PC-3 (cell line): Measurements from ENCODE around the gene MAD1L1. TPM values are rescaled to one million over a fixed set of nuclear protein-coding genes. Genes with fewer than 3 reads are reported as not detected.

Experiments used
- ATAC-seq: fragments of 200-7000 bp; cut with Tn5 transposase; 2 replicates; pipeline ENCODE4 v1.9.1; 2020; ENCODE audit warnings: mild to moderate bottlenecking, moderate library complexity
- BruUV-seq: library from RNA; stranded (reverse); fragments of 400-500 nt; replicated peaks from 2 replicates; lab custom pipeline; 2021; lab: Mats Ljungman, UMichigan
- CTCF ChIA-PET: fragments of 300-600 bp; sonication (Branson Sonifier 250); formaldehyde crosslinking; loops from one replicate; lab custom pipeline; 2022; ENCODE audit warnings: antibody characterized with exemption; lab: Charles Lee
- POLR2A ChIA-PET: fragments of 300-600 bp; sonication (Branson Sonifier 250); formaldehyde crosslinking; loops from one replicate; lab custom pipeline; 2022; ENCODE audit warnings: antibody characterized with exemption; ENCODE audit not compliant: unreplicated experiment; lab: Charles Lee
- DNase-seq: peaks from one replicate; pipeline ENCODE4 v3.0.0-alpha.2; 2015
- H2AFZ ChIP-seq: fragments of 300-600 bp; sonication (generic); 2 replicates; pipeline ENCODE4 v1.6.0; 2016; ENCODE audit warnings: antibody characterized with exemption, low read length
- H3F3A ChIP-seq: fragments of 300-600 bp; sonication (generic); one replicate; pipeline ENCODE4 v1.6.0; 2017; ENCODE audit warnings: antibody characterized with exemption, low read length, control low read depth, mild to moderate bottlenecking; ENCODE audit not compliant: unreplicated experiment
- H3K27ac ChIP-seq: fragments of 300-600 bp; sonication (generic); 2 replicates; pipeline ENCODE4 v1.5.1; 2016; ENCODE audit warnings: mild to moderate bottlenecking, low read length
- H3K27me3 ChIP-seq: fragments of 300-600 bp; sonication (generic); 2 replicates; pipeline ENCODE4 v1.6.1; 2016; ENCODE audit warnings: low read length, mixed read lengths
- H3K36me3 ChIP-seq: fragments of 300-600 bp; sonication (generic); 2 replicates; pipeline ENCODE4 v1.6.1; 2016; ENCODE audit warnings: low read depth, mixed run types, low read length, mixed read lengths
- H3K4me1 ChIP-seq: fragments of 300-600 bp; sonication (generic); 2 replicates; pipeline ENCODE4 v1.5.1; 2016; ENCODE audit warnings: low read length; ENCODE audit not compliant: insufficient read depth
- H3K4me2 ChIP-seq: fragments of 300-600 bp; sonication (generic); 2 replicates; pipeline ENCODE4 v1.6.0; 2016; ENCODE audit warnings: low read length
- H3K4me3 ChIP-seq: fragments of 300-600 bp; sonication (generic); 2 replicates; pipeline ENCODE4 v1.5.1; 2016; ENCODE audit warnings: mild to moderate bottlenecking, low read length, mixed read lengths
- H3K79me2 ChIP-seq: fragments of 300-600 bp; sonication (generic); 2 replicates; pipeline ENCODE4 v1.6.1; 2017; ENCODE audit warnings: low read length, mixed read lengths
- H3K9ac ChIP-seq: fragments of 300-600 bp; sonication (generic); 2 replicates; pipeline ENCODE4 v1.6.0; 2016; ENCODE audit warnings: mild to moderate bottlenecking, low read length
- H3K9me2 ChIP-seq: fragments of 300-600 bp; sonication (generic); replicated peaks from 2 replicates; pipeline ENCODE4 v1.6.1; 2016; ENCODE audit warnings: mixed run types, low read length, mixed read lengths
- H3K9me3 ChIP-seq: fragments of 300-600 bp; sonication (generic); 2 replicates; pipeline ENCODE4 v1.6.1; 2016; ENCODE audit warnings: low read length, mixed read lengths
- H4K20me1 ChIP-seq: fragments of 300-600 bp; sonication (generic); 2 replicates; pipeline ENCODE4 v1.6.1; 2016; ENCODE audit warnings: low read length, mixed read lengths
- CTCF ChIP-seq: fragments of 300-600 bp; sonication (generic); conservative IDR thresholded peaks from 2 replicates; pipeline ENCODE4 v1.5.1; 2017; ENCODE audit warnings: antibody characterized with exemption, low read depth, mild to moderate bottlenecking, low read length
- EZH2 ChIP-seq: fragments of 300-600 bp; sonication (generic); IDR thresholded peaks from one replicate; pipeline ENCODE4 v1.6.1; 2017; ENCODE audit warnings: antibody characterized with exemption, mild to moderate bottlenecking, low read length; ENCODE audit not compliant: unreplicated experiment
- EZH2phosphoT487 ChIP-seq: fragments of 300-600 bp; sonication (generic); IDR thresholded peaks from 2 replicates; pipeline ENCODE4 v1.6.1; 2018; ENCODE audit warnings: mild to moderate bottlenecking, antibody characterized with exemption, low read length, borderline replicate concordance
- intact Hi-C: fragments of 100-400 bp; cut with micrococcal nuclease; formaldehyde crosslinking; loops from 2 replicates; pipeline ENCODE4 v1.9.0; 2023
- total RNA-seq: library from RNA; depleted of rRNA; stranded (reverse); fragments of >200 nt; gene quantifications from 2 replicates; pipeline ENCODE4 v1.2.3, GENCODE V29; 2014

MAD1L1 gene
- total RNA-seq, 1 experiment from 2014 or later = 88.4 TPM

GRCh38 chr7:2082139-2082998, 150.4 kb downstream of the MAD1L1 start:
- ATAC-seq = no peak

GRCh38 chr7:2081526-2082135, 151.1 kb downstream of the MAD1L1 start:
- no peak for ATAC-seq
- no peak for TF ChIP-seq CTCF
- no TSS peak for BruUV-seq
- no peaks in the 10 kb centered on the region for H3K4me1 ChIP-seq
- no peak overlapping the region for H3K4me2 ChIP-seq
- no peak overlapping the region for H3K9ac ChIP-seq
- no peaks in the 10 kb centered on the region for H3K9me3 ChIP-seq
- no peaks in the 10 kb centered on the region for H3F3A ChIP-seq
- H3K79me2 ChIP-seq = no peaks in the 10 kb centered on the region
- H4K20me1 ChIP-seq = no peaks in the 10 kb centered on the region
- H3K4me3 ChIP-seq = no peak overlapping the region
- ChIA-PET CTCF (no interaction called here), POLR2A (no interaction called here)
- no peak for DNase-seq
- H3K27ac ChIP-seq = no peak overlapping the region
- H3K36me3 ChIP-seq = no peaks in the 10 kb centered on the region
- no peaks in the 10 kb centered on the region for H3K9me2 ChIP-seq
- no peak overlapping the region for H2AFZ ChIP-seq
- H3K27me3 ChIP-seq = no peaks in the 10 kb centered on the region
- intact Hi-C loops = no loop called here

More at GRCh38 chr7:2082139-2082998, 150.4 kb downstream of the MAD1L1 start:
- POLR2A ChIA-PET = no interaction called here
- Histone ChIP-seq H3K9ac (no peak overlapping the region), H3K27me3 (no peaks in the 10 kb centered on the region), H2AFZ (no peak overlapping the region), H4K20me1 (no peaks in the 10 kb centered on the region), H3K36me3 (no peaks in the 10 kb centered on the region), H3K4me3 (no peak overlapping the region), H3K9me2 (no peaks in the 10 kb centered on the region), H3K27ac (no peak overlapping the region), H3K4me2 (no peak overlapping the region), H3K4me1 (no peaks in the 10 kb centered on the region), H3K79me2 (no peaks in the 10 kb centered on the region), H3F3A (no peaks in the 10 kb centered on the region), H3K9me3 (no peaks in the 10 kb centered on the region)
- CTCF ChIA-PET = no interaction called here
- intact Hi-C loops = no loop called here
- TF ChIP-seq EZH2 = no peak
- TF ChIP-seq EZH2phosphoT487 = no peak
- no peak for TF ChIP-seq CTCF
- BruUV-seq = no TSS peak
- DNase-seq = no peak

GRCh38 chr7:2080477-2080876, 152.3 kb downstream of the MAD1L1 start:
- no peaks in the 10 kb centered on the region for H3F3A ChIP-seq
- H3K27ac ChIP-seq = no peak overlapping the region
- H3K4me2 ChIP-seq = no peak overlapping the region
- ATAC-seq (no peak), DNase-seq (no peak)
- H4K20me1 ChIP-seq = no peaks in the 10 kb centered on the region
- H3K27me3 ChIP-seq = no peaks in the 10 kb centered on the region
- CTCF ChIA-PET = no interaction called here
- H2AFZ ChIP-seq = no peak overlapping the region
- H3K9ac ChIP-seq = no peak overlapping the region
- no peaks in the 10 kb centered on the region for H3K4me1 ChIP-seq
- no peaks in the 10 kb centered on the region for H3K9me2 ChIP-seq
- BruUV-seq = no TSS peak
- no peaks in the 10 kb centered on the region for H3K79me2 ChIP-seq
- H3K9me3 ChIP-seq = no peaks in the 10 kb centered on the region
- H3K36me3 ChIP-seq = no peaks in the 10 kb centered on the region
- H3K4me3 ChIP-seq = no peak overlapping the region
- intact Hi-C loops = no loop called here
- TF ChIP-seq CTCF = no peak
- TF ChIP-seq EZH2phosphoT487 = no peak
- TF ChIP-seq EZH2 = no peak
- POLR2A ChIA-PET = no interaction called here
